ENCODE results near the gene RNU1-1.
"Not testable (repeated sequence)": the region's sequence is repeated elsewhere in the genome, so short reads cannot be mapped to it uniquely, and the experiment has no call there.

The RNU1-1 gene

DNA sequence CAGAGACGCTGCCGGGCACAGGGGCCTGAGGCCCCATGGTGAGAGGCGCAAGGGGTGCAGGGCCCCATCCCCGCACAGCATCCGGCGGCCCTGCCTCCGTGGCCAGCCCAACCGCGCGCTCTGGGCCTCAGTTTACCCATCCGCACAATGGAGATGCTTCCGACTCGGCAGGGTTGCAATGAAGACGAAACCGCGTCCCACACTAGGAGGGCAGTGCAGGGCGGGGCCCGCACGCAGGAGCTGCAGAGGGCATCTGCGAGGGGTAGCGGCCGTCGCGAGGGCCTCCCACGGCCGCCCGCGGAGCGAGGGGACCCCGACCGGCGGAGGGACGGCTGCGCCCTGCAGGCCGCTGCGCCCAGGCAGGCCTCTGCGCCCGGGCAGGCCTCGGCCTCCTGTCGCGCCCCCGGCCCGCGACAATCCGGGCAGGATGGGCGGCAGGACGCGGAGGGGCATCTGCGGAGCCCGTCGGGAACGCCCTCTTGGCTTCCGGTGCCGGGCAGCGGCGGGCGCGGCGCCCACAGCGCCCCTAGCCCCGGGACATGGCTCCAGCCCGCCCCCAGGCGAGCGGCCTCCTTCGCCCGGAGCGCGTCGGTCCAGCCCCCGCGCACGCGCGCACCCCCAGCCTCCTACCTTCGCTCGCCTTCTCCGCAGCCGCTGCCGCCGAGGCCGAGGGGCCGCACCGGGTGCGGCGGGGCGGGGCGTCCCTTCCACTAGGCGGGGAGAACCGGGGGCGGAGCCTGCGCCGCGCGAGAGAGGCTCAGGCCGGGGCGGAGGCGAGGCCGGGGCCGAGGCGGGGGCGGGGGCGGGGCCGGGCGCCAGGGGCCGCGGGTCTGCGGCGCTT lies 15.3 kb downstream of the RNU1-1 start:
- DNase-seq = peak; percentile 89 to 92
- H3K4me3 ChIP-seq = peak overlapping the region; percentile 73 to 90
- TF ChIP-seq, protein P1, sequence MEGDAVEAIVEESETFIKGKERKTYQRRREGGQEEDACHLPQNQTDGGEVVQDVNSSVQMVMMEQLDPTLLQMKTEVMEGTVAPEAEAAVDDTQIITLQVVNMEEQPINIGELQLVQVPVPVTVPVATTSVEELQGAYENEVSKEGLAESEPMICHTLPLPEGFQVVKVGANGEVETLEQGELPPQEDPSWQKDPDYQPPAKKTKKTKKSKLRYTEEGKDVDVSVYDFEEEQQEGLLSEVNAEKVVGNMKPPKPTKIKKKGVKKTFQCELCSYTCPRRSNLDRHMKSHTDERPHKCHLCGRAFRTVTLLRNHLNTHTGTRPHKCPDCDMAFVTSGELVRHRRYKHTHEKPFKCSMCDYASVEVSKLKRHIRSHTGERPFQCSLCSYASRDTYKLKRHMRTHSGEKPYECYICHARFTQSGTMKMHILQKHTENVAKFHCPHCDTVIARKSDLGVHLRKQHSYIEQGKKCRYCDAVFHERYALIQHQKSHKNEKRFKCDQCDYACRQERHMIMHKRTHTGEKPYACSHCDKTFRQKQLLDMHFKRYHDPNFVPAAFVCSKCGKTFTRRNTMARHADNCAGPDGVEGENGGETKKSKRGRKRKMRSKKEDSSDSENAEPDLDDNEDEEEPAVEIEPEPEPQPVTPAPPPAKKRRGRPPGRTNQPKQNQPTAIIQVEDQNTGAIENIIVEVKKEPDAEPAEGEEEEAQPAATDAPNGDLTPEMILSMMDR (IDR thresholded peaks at IDR 0.05) = no peak
- H3K9me3 ChIP-seq = no peaks in the 10 kb centered on the region
- intact Hi-C loops (cut with DNase I; ENCODE audit: low total_unique reads) = no loop called here
- peak overlapping the region; percentile 82 to 85 for H3K27ac ChIP-seq
- H3K36me3 ChIP-seq = no peaks in the 10 kb centered on the region
- H3K4me1 ChIP-seq = peaks cover 0 to 17% (median 10%) of the 10 kb centered on the region in 4 donors
- no peaks in the 10 kb centered on the region for H3K27me3 ChIP-seq

DNA sequence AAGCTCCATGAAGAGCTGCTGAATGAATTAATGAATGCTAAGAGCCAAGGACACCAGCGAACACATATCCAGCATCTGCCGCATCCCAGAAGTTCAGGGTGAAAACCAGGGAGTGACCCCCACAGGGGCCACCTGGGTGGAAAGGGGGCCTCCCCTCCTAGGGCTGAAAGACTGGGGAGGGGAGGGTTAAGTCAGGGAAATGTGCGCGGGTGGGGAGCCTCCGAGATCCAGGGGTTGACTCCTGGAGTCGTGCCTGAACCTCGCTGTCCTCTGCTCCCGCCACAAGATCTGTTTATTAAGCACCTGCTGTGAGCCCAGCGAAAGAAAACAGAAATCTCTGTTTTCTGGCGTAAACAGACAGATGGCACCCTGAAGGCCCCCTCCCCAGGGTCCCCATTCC lies 16.0 kb downstream of the RNU1-1 start:
- intact Hi-C loops (cut with DNase I; ENCODE audit: low total_unique reads); DNase-seq; H3K36me3 ChIP-seq; H3K9me3 ChIP-seq; H3K27me3 ChIP-seq: not testable (repeated sequence)
- peak overlapping the region; percentile 73 to 90 for H3K4me3 ChIP-seq
- peak overlapping the region; percentile 82 to 85 for H3K27ac ChIP-seq
- peaks cover 0 to 17% (median 10%) of the 10 kb centered on the region in 4 donors for H3K4me1 ChIP-seq

DNA sequence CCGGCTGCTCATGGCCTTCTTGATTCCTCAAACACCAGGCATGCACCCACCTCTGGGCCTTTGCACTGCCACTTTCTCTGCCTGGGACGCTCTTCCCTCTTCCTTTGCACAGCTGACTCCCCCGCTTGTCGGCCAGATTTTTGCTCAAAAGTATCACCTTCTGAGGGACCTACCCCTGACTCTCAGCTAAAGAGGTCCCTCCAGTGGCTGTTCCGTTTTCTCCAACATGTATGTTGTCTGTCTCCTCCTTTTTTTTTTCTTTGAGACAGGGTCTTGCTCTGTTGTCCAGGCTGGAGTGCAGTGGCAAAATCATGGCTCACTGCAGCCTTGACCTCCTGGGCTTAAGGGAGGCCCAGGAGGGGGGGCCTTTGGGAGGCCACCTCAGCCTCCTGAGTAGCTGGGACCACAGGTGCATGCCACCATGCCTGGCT lies 16.6 kb downstream of the RNU1-1 start:
- intact Hi-C loops (cut with DNase I; ENCODE audit: low total_unique reads); H3K27me3 ChIP-seq; H3K36me3 ChIP-seq; DNase-seq; H3K4me3 ChIP-seq; H3K9me3 ChIP-seq: not testable (repeated sequence)
- peak overlapping the region in 1 of 2 donors; percentile 82 for H3K27ac ChIP-seq
- peaks cover 0 to 17% (median 10%) of the 10 kb centered on the region in 4 donors for H3K4me1 ChIP-seq

DNA sequence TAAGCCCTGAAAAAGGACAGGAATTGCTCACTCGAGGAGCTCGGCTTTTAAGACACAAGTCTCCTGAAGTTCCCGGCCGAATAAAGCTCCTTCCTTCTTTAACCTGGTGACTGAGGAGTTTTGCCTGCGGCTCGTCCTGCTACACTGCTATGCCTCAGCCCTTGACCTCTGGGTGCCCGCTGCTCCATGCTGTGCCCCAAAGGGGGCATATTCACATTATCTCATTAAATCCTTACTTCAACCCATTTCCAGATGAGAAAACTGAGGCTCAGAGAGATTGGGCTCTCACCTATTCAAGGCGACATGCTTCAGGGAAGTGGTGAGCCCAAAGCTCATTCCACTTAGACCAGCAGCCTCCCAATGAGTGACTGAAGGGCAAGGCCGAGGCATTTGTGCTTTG lies 20.4 kb downstream of the RNU1-1 start:
- H3K27ac ChIP-seq; H3K27me3 ChIP-seq; H3K4me3 ChIP-seq; intact Hi-C loops (cut with DNase I; ENCODE audit: low total_unique reads); DNase-seq; H3K9me3 ChIP-seq: not testable (repeated sequence)
- H3K4me1 ChIP-seq = peaks cover 0 to 12% (median 6%) of the 10 kb centered on the region in 4 donors
- H3K36me3 ChIP-seq = peaks cover 5 to 24% (median 21%) of the 10 kb centered on the region in 3 donors

DNA sequence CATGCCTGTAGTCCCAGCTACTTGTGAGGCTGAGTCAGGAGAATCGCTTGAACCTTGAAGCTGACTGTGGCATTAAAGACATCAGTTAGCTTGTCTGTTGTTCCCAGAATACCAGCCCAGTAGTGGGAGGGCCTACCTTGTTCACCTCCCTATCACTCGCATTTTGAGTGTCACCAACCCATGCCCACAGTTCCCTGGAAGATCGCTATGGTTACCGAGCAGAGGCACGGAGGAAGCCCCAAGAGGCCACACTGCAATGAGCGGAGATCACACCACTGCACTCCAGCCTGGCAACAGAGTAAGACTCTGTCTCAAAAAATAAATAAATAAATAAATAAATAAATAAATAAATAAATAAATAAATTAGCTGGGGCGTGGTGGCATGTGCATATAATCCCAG lies 21.1 kb downstream of the RNU1-1 start:
- H3K9me3 ChIP-seq; H3K27ac ChIP-seq; H3K4me3 ChIP-seq; H3K27me3 ChIP-seq; DNase-seq; intact Hi-C loops (cut with DNase I; ENCODE audit: low total_unique reads); H3K4me1 ChIP-seq: not testable (repeated sequence)
- H3K36me3 ChIP-seq = peaks cover 9 to 32% (median 25%) of the 10 kb centered on the region in 3 donors

DNA sequence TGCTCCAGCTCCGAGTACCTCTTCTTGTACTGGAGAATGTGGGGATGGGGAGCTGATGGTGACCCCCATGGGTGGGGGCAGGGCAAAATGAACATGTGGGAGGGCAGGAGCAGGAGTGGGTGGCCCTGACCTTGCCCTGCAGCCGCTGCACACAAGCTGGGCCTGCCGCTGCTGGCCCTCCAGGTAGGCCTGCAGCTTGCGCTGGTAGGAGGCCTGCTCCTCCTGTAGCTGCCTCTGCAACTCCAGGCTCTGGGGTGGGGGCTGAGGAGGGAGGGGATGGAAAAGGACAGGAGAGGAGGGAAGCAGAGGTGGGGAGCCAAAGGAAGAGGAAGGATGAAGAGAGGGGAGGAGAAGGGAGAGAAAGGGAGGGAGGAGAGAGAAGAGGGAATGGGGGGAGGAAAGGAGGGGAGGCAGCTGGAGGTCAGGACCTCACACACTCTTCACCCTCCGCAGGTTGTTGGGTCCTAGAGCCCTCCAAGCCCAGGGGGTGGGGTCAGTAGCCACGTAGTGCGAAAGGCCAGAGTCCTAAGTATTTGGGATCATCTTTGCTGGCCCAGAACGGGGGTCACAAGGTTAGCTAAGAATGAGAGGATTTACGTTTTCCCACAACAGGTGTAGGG lies 22.9 kb downstream of the RNU1-1 start:
- Histone ChIP-seq H3K4me1 (no peaks in the 10 kb centered on the region), H3K27ac (no peak overlapping the region), H3K9me3 (no peaks in the 10 kb centered on the region), H3K4me3 (no peak overlapping the region), H3K27me3 (no peaks in the 10 kb centered on the region), H3K36me3 (peaks cover 15 to 49% (median 30%) of the 10 kb centered on the region in 3 donors)
- peak in 1 of 2 donors; percentile 35 for DNase-seq
- intact Hi-C loops (cut with DNase I; ENCODE audit: low total_unique reads) = no loop called here
- TF ChIP-seq, protein P1 (IDR thresholded peaks at IDR 0.05) = no peak

DNA sequence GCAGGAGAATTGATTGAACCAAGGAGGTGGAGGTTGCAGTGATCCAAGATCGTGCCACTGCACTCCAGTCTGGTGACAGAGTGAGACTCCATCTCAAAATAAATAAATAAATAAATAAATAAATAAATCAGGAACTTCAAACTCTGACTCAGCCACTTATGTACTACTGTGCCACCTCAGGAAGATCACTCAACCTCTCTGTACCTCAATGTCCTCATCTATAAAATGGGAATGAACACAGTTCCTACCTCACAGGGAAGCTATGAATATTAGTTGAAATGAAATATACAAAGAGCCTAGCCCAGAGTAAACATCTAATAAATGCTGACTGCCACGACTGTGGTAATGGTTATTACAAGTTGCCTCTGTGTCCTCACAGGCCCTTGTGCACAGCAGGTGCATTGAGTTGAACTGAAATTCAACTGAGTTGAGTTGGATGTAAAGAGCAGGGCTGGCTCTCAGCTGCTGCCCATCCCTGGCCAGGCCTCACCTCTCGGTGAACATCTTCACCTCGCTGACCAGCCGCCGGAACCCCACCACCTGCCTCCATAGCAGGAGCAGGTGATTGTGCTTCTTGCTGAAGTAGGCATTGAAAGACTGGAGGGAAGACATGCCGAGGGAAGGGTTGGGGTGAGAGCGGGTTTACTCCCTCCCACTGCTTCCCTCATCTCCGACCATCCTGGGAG lies 24.7 kb downstream of the RNU1-1 start:
- H3K27me3 ChIP-seq; intact Hi-C loops (cut with DNase I; ENCODE audit: low total_unique reads); H3K4me1 ChIP-seq; H3K27ac ChIP-seq; H3K9me3 ChIP-seq; H3K4me3 ChIP-seq: not testable (repeated sequence)
- peaks cover 31 to 68% (median 48%) of the 10 kb centered on the region in 3 donors for H3K36me3 ChIP-seq
- DNase-seq = peak in 1 of 2 donors; percentile 39

DNA sequence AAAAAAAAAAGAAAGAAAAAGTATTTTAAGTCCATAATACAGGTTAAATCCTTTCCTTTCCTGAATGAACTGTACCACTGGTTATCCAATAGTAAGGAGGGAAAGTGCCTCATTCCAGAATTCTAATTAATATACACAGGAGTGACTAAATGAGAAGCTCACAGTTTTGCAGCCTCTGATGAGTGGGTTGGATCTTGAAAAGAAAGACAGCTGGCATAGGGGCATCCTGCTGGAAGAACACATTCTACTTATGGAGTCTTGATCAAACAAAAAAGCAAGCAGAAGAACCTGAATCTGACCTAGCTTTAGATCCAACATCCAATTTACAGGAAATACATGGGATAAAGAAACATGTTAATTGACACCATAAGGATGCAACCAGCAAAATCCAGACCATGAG lies 27.1 kb downstream of the RNU1-1 start:
- intact Hi-C loops (cut with DNase I; ENCODE audit: low total_unique reads); DNase-seq; H3K27ac ChIP-seq; H3K27me3 ChIP-seq; H3K4me1 ChIP-seq; H3K9me3 ChIP-seq; H3K4me3 ChIP-seq: not testable (repeated sequence)
- peaks cover 51 to 91% (median 69%) of the 10 kb centered on the region in 3 donors for H3K36me3 ChIP-seq

DNA sequence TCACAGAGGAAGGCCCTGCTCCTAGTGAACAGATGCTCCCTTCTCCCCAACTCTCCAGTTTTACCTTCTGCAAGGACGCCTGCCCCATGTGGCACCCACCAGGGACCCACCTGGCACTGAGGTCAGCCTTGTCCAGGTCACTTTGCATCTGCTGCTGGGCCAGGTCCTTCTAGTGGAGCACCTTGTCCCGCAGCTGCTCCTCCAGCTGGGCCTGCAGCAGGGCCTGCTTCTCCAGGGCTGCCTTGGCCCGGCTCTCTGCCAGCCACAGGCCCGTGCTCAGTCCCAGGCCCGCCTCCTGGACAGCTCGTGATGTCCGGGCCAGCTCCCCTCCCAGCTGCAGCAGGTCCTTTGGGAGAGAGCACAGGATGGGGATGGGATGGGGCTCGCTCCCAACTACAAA lies 27.8 kb downstream of the RNU1-1 start:
- H3K27ac ChIP-seq; H3K4me3 ChIP-seq; H3K9me3 ChIP-seq; H3K4me1 ChIP-seq; H3K27me3 ChIP-seq; intact Hi-C loops (cut with DNase I; ENCODE audit: low total_unique reads): not testable (repeated sequence)
- DNase-seq = peak in 1 of 2 donors; percentile 45
- peaks cover 55 to 98% (median 76%) of the 10 kb centered on the region in 3 donors for H3K36me3 ChIP-seq

All from tibial artery (tissue), 4 donors.